HG02870 (cell line): Measurements from ENCODE around the gene CCDC117.

ENCODE experiments used
- ATAC-seq: cut with Tn5 transposase; IDR thresholded peaks from one replicate; pipeline ENCODE4 v1.9.1; 2021; ENCODE audit warnings: mild to moderate bottlenecking, moderate library complexity; ENCODE audit not compliant: unreplicated experiment

CCDC117 gene

GRCh38 chr22:28826921-28827320 is 54.4 kb downstream of the CCDC117 start:
- no peak for ATAC-seq

GRCh38 chr22:28829358-28830181 is 57.1 kb downstream of the CCDC117 start:
- no peak for ATAC-seq

- no peak for ATAC-seq
Measured at GRCh38 chr22:28830441-28830840, 57.9 kb downstream of the CCDC117 start.

- ATAC-seq = no peak
Measured at GRCh38 chr22:28831140-28832072, 58.9 kb downstream of the CCDC117 start.

- ATAC-seq = no peak
Measured at GRCh38 chr22:28832731-28833130, 60.2 kb downstream of the CCDC117 start.

- ATAC-seq = no peak
Measured at GRCh38 chr22:28833276-28833923, 60.9 kb downstream of the CCDC117 start.

- no peak for ATAC-seq
Measured at GRCh38 chr22:28835630-28836189, 63.2 kb downstream of the CCDC117 start.

- ATAC-seq = no peak
Measured at GRCh38 chr22:28837640-28838039, 65.1 kb downstream of the CCDC117 start.
